ENCODE data around the gene PCNA. TPM values are rescaled to one million over a fixed set of nuclear protein-coding genes. Genes with fewer than 3 reads are reported as not detected.

PCNA gene
- total and polyA plus RNA-seq, 8 donors, result 10.9 to 27.4 (median 16.8) TPM

- intact Hi-C loops (cut with DNase I), result no loop called here
These were observed 669 bp downstream of the PCNA start for GRCh38 chr20:5119143-5119434.

GRCh38 chr20:5118220-5119142 is 1.3 kb downstream of the PCNA start:
- intact Hi-C loops (cut with DNase I), result no loop called here
- ATAC-seq, result no peak
- Histone ChIP-seq H3K4me3 (peak overlapping the region; percentile 52 to 80 (median 72)), H3K4me1 (peaks cover 9 to 16% (median 12%) of the 10 kb centered on the region in 3 donors), H3K27ac (no peak overlapping the region), H3K9me3 (no peaks in the 10 kb centered on the region), H3K27me3 (no peaks in the 10 kb centered on the region), H3K36me3 (peaks cover 0 to 33% (median 0%) of the 10 kb centered on the region in 3 donors)
- DNase-seq, result no peak
- no peak for TF ChIP-seq CTCF (IDR thresholded peaks at IDR 0.05)
- no peak for FAIRE-seq
- 7 to 8% methylated on average over 23 of the region's 23 CpGs for WGBS, 2 donors

More at GRCh38 chr20:5119143-5119434, 669 bp downstream of the PCNA start:
- TF ChIP-seq CTCF (IDR thresholded peaks at IDR 0.05), result no peak
- ATAC-seq, result no peak
- Histone ChIP-seq H3K4me3 (peak overlapping the region; percentile 52 to 80 (median 72)), H3K27ac (peak overlapping the region in 3 of 4 donors; percentile 79 to 86 (median 84)), H3K4me1 (peaks cover 9 to 13% (median 10%) of the 10 kb centered on the region in 3 donors), H3K27me3 (no peaks in the 10 kb centered on the region), H3K9me3 (no peaks in the 10 kb centered on the region), H3K36me3 (peaks cover 0 to 33% (median 0%) of the 10 kb centered on the region in 3 donors)
- 0 to 1% methylated on average over 21 of the region's 21 CpGs for WGBS, 2 donors
- no peak for FAIRE-seq
- no peak for DNase-seq

- DNase-seq, result no peak
- 78 to 88% methylated on average over 3 of the region's 3 CpGs for WGBS, 2 donors
- intact Hi-C loops (cut with DNase I), result no loop called here
- peaks cover 0 to 33% (median 0%) of the 10 kb centered on the region in 3 donors for H3K36me3 ChIP-seq
- no peak for TF ChIP-seq CTCF (IDR thresholded peaks at IDR 0.05)
- no peaks in the 10 kb centered on the region for H3K27me3 ChIP-seq
- H3K27ac ChIP-seq, result no peak overlapping the region
- no peak for ATAC-seq
- no peaks in the 10 kb centered on the region for H3K9me3 ChIP-seq
- FAIRE-seq, result no peak
- peaks cover 9 to 20% (median 16%) of the 10 kb centered on the region in 3 donors for H3K4me1 ChIP-seq
- H3K4me3 ChIP-seq, result no peak overlapping the region
These were observed 2.9 kb downstream of the PCNA start for GRCh38 chr20:5116875-5117274.

- intact Hi-C loops (cut with DNase I), result no loop called here
- ATAC-seq, result no peak
- peaks cover 9 to 23% (median 16%) of the 10 kb centered on the region in 3 donors for H3K4me1 ChIP-seq
- no peak for FAIRE-seq
- peaks cover 0 to 33% (median 0%) of the 10 kb centered on the region in 3 donors for H3K36me3 ChIP-seq
- no peaks in the 10 kb centered on the region for H3K9me3 ChIP-seq
- DNase-seq, result no peak
- no peak for TF ChIP-seq CTCF (IDR thresholded peaks at IDR 0.05)
- H3K4me3 ChIP-seq, result no peak overlapping the region
- 49 to 73% methylated on average over 3 of the region's 3 CpGs for WGBS, 2 donors
- H3K27me3 ChIP-seq, result no peaks in the 10 kb centered on the region
- no peak overlapping the region for H3K27ac ChIP-seq
These were observed 5.4 kb downstream of the PCNA start for GRCh38 chr20:5114403-5114802.

GRCh38 chr20:5113615-5113986 is 6.2 kb downstream of the PCNA start:
- intact Hi-C loops (cut with DNase I), result no loop called here
- no peak for FAIRE-seq
- WGBS, 2 donors, result 17 to 18% methylated on average over 3 of the region's 3 CpGs
- H3K36me3 ChIP-seq, result peaks cover 0 to 33% (median 0%) of the 10 kb centered on the region in 3 donors
- no peak for DNase-seq
- H3K9me3 ChIP-seq, result no peaks in the 10 kb centered on the region
- no peak for TF ChIP-seq CTCF (IDR thresholded peaks at IDR 0.05)
- no peaks in the 10 kb centered on the region for H3K27me3 ChIP-seq
- no peak for ATAC-seq
- H3K27ac ChIP-seq, result peak overlapping the region; percentile 88 to 95 (median 94)
- H3K4me1 ChIP-seq, result peaks cover 8 to 22% (median 16%) of the 10 kb centered on the region in 3 donors
- peak overlapping the region; percentile 48 to 66 (median 52) for H3K4me3 ChIP-seq
